Fibroblast of mammary gland (primary cell): Measurements from ENCODE around the gene SNCA.

Source experiments
- DNase-seq: peaks from one replicate; pipeline ENCODE4 v3.0.0-alpha.2; 2010; ENCODE audit warnings: low read depth
- H3K4me3 ChIP-seq: 2 replicates; pipeline ENCODE4 v1.5.1; 2011; ENCODE audit warnings: low read depth, mild to moderate bottlenecking, low read length, moderate library complexity; ENCODE audit not compliant: control insufficient read depth
- TF ChIP-seq, protein P1 (sequence below): conservative IDR thresholded peaks from 2 replicates; pipeline ENCODE4 v1.5.1; 2011; ENCODE audit warnings: low read depth, low read length, inconsistent platforms; ENCODE audit not compliant: control insufficient read depth, insufficient read depth

Gene SNCA

DNA sequence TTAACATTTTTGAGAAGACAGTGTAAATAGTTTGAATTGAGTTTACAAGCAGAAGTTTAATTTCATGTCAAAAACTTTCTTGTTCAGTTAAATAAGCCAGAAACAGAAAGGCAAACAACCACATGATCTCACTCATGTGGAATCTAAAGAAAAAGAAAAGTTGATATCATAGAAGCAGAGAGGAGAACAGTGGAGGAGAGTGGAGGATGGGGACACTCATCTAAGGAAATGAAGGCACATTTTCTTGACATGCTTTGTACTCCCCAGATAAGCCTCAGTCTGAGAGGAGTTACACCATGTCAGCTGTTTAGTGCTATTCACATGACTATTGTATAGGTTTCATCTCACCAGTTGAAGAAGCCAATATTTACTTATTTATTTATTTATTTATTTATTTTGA, 13.5 kb downstream of the SNCA start:
- no peak overlapping the region for H3K4me3 ChIP-seq
- peak; percentile 4 for DNase-seq
- TF ChIP-seq, protein P1, sequence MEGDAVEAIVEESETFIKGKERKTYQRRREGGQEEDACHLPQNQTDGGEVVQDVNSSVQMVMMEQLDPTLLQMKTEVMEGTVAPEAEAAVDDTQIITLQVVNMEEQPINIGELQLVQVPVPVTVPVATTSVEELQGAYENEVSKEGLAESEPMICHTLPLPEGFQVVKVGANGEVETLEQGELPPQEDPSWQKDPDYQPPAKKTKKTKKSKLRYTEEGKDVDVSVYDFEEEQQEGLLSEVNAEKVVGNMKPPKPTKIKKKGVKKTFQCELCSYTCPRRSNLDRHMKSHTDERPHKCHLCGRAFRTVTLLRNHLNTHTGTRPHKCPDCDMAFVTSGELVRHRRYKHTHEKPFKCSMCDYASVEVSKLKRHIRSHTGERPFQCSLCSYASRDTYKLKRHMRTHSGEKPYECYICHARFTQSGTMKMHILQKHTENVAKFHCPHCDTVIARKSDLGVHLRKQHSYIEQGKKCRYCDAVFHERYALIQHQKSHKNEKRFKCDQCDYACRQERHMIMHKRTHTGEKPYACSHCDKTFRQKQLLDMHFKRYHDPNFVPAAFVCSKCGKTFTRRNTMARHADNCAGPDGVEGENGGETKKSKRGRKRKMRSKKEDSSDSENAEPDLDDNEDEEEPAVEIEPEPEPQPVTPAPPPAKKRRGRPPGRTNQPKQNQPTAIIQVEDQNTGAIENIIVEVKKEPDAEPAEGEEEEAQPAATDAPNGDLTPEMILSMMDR = no peak

GRCh38 chr4:89821612-89822011, 15.3 kb downstream of the SNCA start:
- H3K4me3 ChIP-seq = no peak overlapping the region
- no peak for DNase-seq
- TF ChIP-seq, protein P1 = no peak

- TF ChIP-seq, protein P1 = no peak
- DNase-seq = no peak
- no peak overlapping the region for H3K4me3 ChIP-seq
Observed at GRCh38 chr4:89820010-89820409, 17.0 kb downstream of the SNCA start.

GRCh38 chr4:89814362-89814761, 22.6 kb downstream of the SNCA start:
- no peak for DNase-seq
- H3K4me3 ChIP-seq = no peak overlapping the region
- TF ChIP-seq, protein P1 = no peak

- TF ChIP-seq, protein P1 = no peak
- H3K4me3 ChIP-seq = no peak overlapping the region
- no peak for DNase-seq
Observed at GRCh38 chr4:89813197-89813596, 23.8 kb downstream of the SNCA start.

GRCh38 chr4:89807441-89808140, 29.4 kb downstream of the SNCA start:
- no peak for DNase-seq
- no peak overlapping the region for H3K4me3 ChIP-seq
- TF ChIP-seq, protein P1 = no peak

DNA sequence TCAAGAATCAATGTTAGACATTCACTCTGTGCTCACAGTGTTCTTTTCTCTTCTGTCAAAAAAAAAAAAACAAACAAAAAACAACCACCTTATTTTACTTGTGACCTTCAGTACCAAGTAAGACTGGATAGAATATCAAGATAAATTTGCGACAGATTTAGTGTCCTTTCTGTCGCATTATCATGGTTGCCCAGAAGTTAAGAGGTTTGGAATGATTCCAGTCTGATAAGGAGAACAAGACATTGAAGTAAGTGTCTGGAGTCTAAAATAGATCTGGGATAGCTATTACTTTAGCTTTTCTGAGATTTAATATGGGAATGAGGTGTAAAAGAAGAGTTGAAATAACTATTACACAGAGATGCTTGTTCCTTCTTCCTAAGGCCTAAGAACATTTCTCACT, 31.7 kb downstream of the SNCA start:
- H3K4me3 ChIP-seq = no peak overlapping the region
- TF ChIP-seq, protein P1 = no peak
- DNase-seq = no peak
